CD4-positive, CD25-positive, alpha-beta regulatory T cell (primary cell): ENCODE measurements around the gene DHX29. TPM values are rescaled to one million over a fixed set of nuclear protein-coding genes. Genes with fewer than 3 reads are reported as not detected.

Source experiments
- ATAC-seq, 2 donors: fragments of 150-1000 bp; cut with Tn5 transposase; one replicate each; pipeline ENCODE4 v1.10.0; 2021; ENCODE audit warnings: low read depth in 2 of 2, moderate number of reproducible peaks in 2 of 2, moderate library complexity in 1 of 2
- DNase-seq, 3 donors: peaks; one replicate each; pipeline versions ENCODE4 v3.0.0 to v3.0.0-alpha.2; 2012 to 2022; ENCODE audit warnings: mixed read lengths in 1 of 3
- H3K27ac ChIP-seq: one replicate; pipeline ENCODE4 v1.7.0; 2013; ENCODE audit warnings: mild to moderate bottlenecking, low read length; ENCODE audit not compliant: insufficient read depth, poor library complexity, severe bottlenecking
- H3K27me3 ChIP-seq: one replicate; pipeline ENCODE4 v1.7.0; 2013; ENCODE audit warnings: low read length; ENCODE audit not compliant: control insufficient read depth, insufficient read depth
- H3K36me3 ChIP-seq: one replicate; pipeline ENCODE4 v1.7.0; 2013; ENCODE audit warnings: mild to moderate bottlenecking, low read length, moderate library complexity; ENCODE audit not compliant: control insufficient read depth, insufficient read depth
- H3K4me1 ChIP-seq: 2 replicates; pipeline ENCODE4 v1.7.0; 2013; ENCODE audit warnings: mild to moderate bottlenecking, low read length; ENCODE audit not compliant: insufficient read depth, control insufficient read depth, poor library complexity, severe bottlenecking
- H3K4me3 ChIP-seq: one replicate; pipeline ENCODE4 v1.7.0; 2013; ENCODE audit warnings: low read depth, mild to moderate bottlenecking, low read length, moderate library complexity
- H3K9me3 ChIP-seq, 2 experiments: 1 replicate in 1 of 2; 2 replicates in 1 of 2; pipeline ENCODE4 v1.7.0; 2013; ENCODE audit warnings: low read length in 2 of 2, mild to moderate bottlenecking in 1 of 2, moderate library complexity in 1 of 2; ENCODE audit not compliant: control insufficient read depth in 2 of 2
- H3K27ac Mint-ChIP-seq, 3 donors: one replicate each; pipeline ENCODE4 v1.8.0; 2020 to 2022; ENCODE audit warnings: mild to moderate bottlenecking in 3 of 3, mixed read lengths in 3 of 3, moderate library complexity in 2 of 3
- H3K27me3 Mint-ChIP-seq: one replicate; pipeline ENCODE4 v1.8.0; 2022; ENCODE audit warnings: mild to moderate bottlenecking, mixed read lengths
- H3K36me3 Mint-ChIP-seq: one replicate; pipeline ENCODE4 v1.8.0; 2020; ENCODE audit warnings: mixed read lengths
- H3K4me1 Mint-ChIP-seq, 4 donors: one replicate each; pipeline ENCODE4 v1.8.0; 2020 to 2022; ENCODE audit warnings: mixed read lengths in 4 of 4, mild to moderate bottlenecking in 1 of 4
- H3K4me3 Mint-ChIP-seq, 4 donors: one replicate each; pipeline ENCODE4 v1.8.0; 2020 to 2022; ENCODE audit warnings: mild to moderate bottlenecking in 4 of 4, mixed read lengths in 4 of 4, moderate library complexity in 3 of 4
- H3K9me3 Mint-ChIP-seq, 7 donors: one replicate each; pipeline ENCODE4 v1.8.0; 2020 to 2022; ENCODE audit warnings: mixed read lengths in 7 of 7, mild to moderate bottlenecking in 3 of 7, moderate library complexity in 2 of 7
- polyA plus RNA-seq, 4 donors: library from polyadenylated mRNA; unstranded; fragments of 300-500 nt; fragmentation: Illumina TruSeq; gene quantifications; one replicate each; pipeline ENCODE4 v1.2.3, GENCODE V29; 2021
- total RNA-seq: library from RNA; stranded (reverse); gene quantifications from one replicate; pipeline ENCODE4 v1.2.3, GENCODE V29; 2022

DHX29 gene
- total and polyA plus RNA-seq, 5 donors from 2014 or later: 12.5 to 28.5 (median 14.8) TPM

GRCh38 chr5:55294935-55295334 lies 12.6 kb downstream of the DHX29 start:
- Histone ChIP-seq H3K27ac (no peak overlapping the region), H3K36me3 (peaks cover 57% of the 10 kb centered on the region), H3K4me3 (no peak overlapping the region), H3K9me3 (no peaks in the 10 kb centered on the region), H3K4me1 (no peaks in the 10 kb centered on the region), H3K27me3 (no peaks in the 10 kb centered on the region)
- no peaks in the 10 kb centered on the region for H3K9me3 Mint-ChIP-seq
- peaks cover 55% of the 10 kb centered on the region for H3K36me3 Mint-ChIP-seq
- no peak for DNase-seq
- no peak for ATAC-seq
- peaks cover 0 to 20% (median 8%) of the 10 kb centered on the region in 4 donors for H3K4me1 Mint-ChIP-seq
- H3K27me3 Mint-ChIP-seq: no peaks in the 10 kb centered on the region
- H3K4me3 Mint-ChIP-seq: no peak overlapping the region
- H3K27ac Mint-ChIP-seq: no peak overlapping the region

GRCh38 chr5:55290991-55291390 lies 16.5 kb downstream of the DHX29 start:
- Mint-ChIP-seq H3K36me3 (peaks cover 62% of the 10 kb centered on the region), H3K4me3 (no peak overlapping the region), H3K9me3 (no peaks in the 10 kb centered on the region), H3K4me1 (peaks cover 0 to 6% (median 1%) of the 10 kb centered on the region in 4 donors), H3K27me3 (no peaks in the 10 kb centered on the region), H3K27ac (no peak overlapping the region)
- no peaks in the 10 kb centered on the region for H3K27me3 ChIP-seq
- no peak overlapping the region for H3K4me3 ChIP-seq
- peaks cover 75% of the 10 kb centered on the region for H3K36me3 ChIP-seq
- no peaks in the 10 kb centered on the region for H3K9me3 ChIP-seq
- ATAC-seq (no peak), DNase-seq (no peak)
- no peak overlapping the region for H3K27ac ChIP-seq
- H3K4me1 ChIP-seq: no peaks in the 10 kb centered on the region

GRCh38 chr5:55289808-55290207 lies 17.7 kb downstream of the DHX29 start:
- ATAC-seq: no peak
- H3K36me3 ChIP-seq: peaks cover 75% of the 10 kb centered on the region

GRCh38 chr5:55286411-55286933 lies 21.0 kb downstream of the DHX29 start:
- Mint-ChIP-seq H3K27ac (no peak overlapping the region), H3K4me3 (no peak overlapping the region), H3K36me3 (peaks cover 49% of the 10 kb centered on the region), H3K9me3 (no peaks in the 10 kb centered on the region), H3K27me3 (no peaks in the 10 kb centered on the region), H3K4me1 (peaks cover 0 to 6% (median 0%) of the 10 kb centered on the region in 4 donors)
- ATAC-seq (no peak), DNase-seq (no peak)
- no peaks in the 10 kb centered on the region for H3K9me3 ChIP-seq
- no peaks in the 10 kb centered on the region for H3K27me3 ChIP-seq
- H3K4me1 ChIP-seq: no peaks in the 10 kb centered on the region
- H3K36me3 ChIP-seq: peaks cover 75% of the 10 kb centered on the region
- no peak overlapping the region for H3K27ac ChIP-seq
- no peak overlapping the region for H3K4me3 ChIP-seq

More at GRCh38 chr5:55289808-55290207, 17.7 kb downstream of the DHX29 start:
- no peak overlapping the region for H3K4me3 ChIP-seq
- H3K27me3 ChIP-seq: no peaks in the 10 kb centered on the region
- no peaks in the 10 kb centered on the region for H3K9me3 ChIP-seq
- H3K27ac Mint-ChIP-seq: no peak overlapping the region
- no peak overlapping the region for H3K4me3 Mint-ChIP-seq
- H3K9me3 Mint-ChIP-seq: no peaks in the 10 kb centered on the region
- peaks cover 62% of the 10 kb centered on the region for H3K36me3 Mint-ChIP-seq
- no peak overlapping the region for H3K27ac ChIP-seq
- peaks cover 0 to 6% (median 1%) of the 10 kb centered on the region in 4 donors for H3K4me1 Mint-ChIP-seq
- no peaks in the 10 kb centered on the region for H3K4me1 ChIP-seq
- no peak for DNase-seq
- H3K27me3 Mint-ChIP-seq: no peaks in the 10 kb centered on the region

- Mint-ChIP-seq H3K27ac (no peak overlapping the region), H3K27me3 (no peaks in the 10 kb centered on the region), H3K9me3 (no peaks in the 10 kb centered on the region), H3K36me3 (peaks cover 60% of the 10 kb centered on the region), H3K4me3 (no peak overlapping the region), H3K4me1 (peaks cover 0 to 10% (median 0%) of the 10 kb centered on the region in 4 donors)
- H3K4me3 ChIP-seq: no peak overlapping the region
- peaks cover 87% of the 10 kb centered on the region for H3K36me3 ChIP-seq
- ATAC-seq (no peak), DNase-seq (no peak)
- H3K9me3 ChIP-seq: no peaks in the 10 kb centered on the region
- no peak overlapping the region for H3K27ac ChIP-seq
- no peaks in the 10 kb centered on the region for H3K4me1 ChIP-seq
- H3K27me3 ChIP-seq: no peaks in the 10 kb centered on the region
Observed at GRCh38 chr5:55278778-55279177, 28.7 kb downstream of the DHX29 start.

GRCh38 chr5:55276771-55277170 lies 30.7 kb downstream of the DHX29 start:
- Mint-ChIP-seq H3K27me3 (no peaks in the 10 kb centered on the region), H3K4me1 (peaks cover 0 to 10% (median 0%) of the 10 kb centered on the region in 4 donors), H3K27ac (no peak overlapping the region), H3K36me3 (peaks cover 60% of the 10 kb centered on the region), H3K4me3 (no peak overlapping the region), H3K9me3 (no peaks in the 10 kb centered on the region)
- Histone ChIP-seq H3K27me3 (no peaks in the 10 kb centered on the region), H3K9me3 (no peaks in the 10 kb centered on the region), H3K36me3 (peaks cover 85% of the 10 kb centered on the region), H3K4me3 (no peak overlapping the region), H3K4me1 (no peaks in the 10 kb centered on the region), H3K27ac (no peak overlapping the region)
- no peak for ATAC-seq
- no peak for DNase-seq

GRCh38 chr5:55258339-55258738 lies 49.2 kb downstream of the DHX29 start:
- Histone ChIP-seq H3K4me3 (no peak overlapping the region), H3K27me3 (no peaks in the 10 kb centered on the region), H3K27ac (no peak overlapping the region), H3K9me3 (no peaks in the 10 kb centered on the region), H3K4me1 (no peaks in the 10 kb centered on the region), H3K36me3 (peaks cover 59% of the 10 kb centered on the region)
- H3K9me3 Mint-ChIP-seq: no peaks in the 10 kb centered on the region
- ATAC-seq (no peak), DNase-seq (no peak)
- H3K36me3 Mint-ChIP-seq: peaks cover 52% of the 10 kb centered on the region
- H3K4me3 Mint-ChIP-seq: no peak overlapping the region
- no peaks in the 10 kb centered on the region for H3K27me3 Mint-ChIP-seq
- no peaks in the 10 kb centered on the region for H3K4me1 Mint-ChIP-seq
- H3K27ac Mint-ChIP-seq: no peak overlapping the region

GRCh38 chr5:55254802-55255201 lies 52.7 kb downstream of the DHX29 start:
- Mint-ChIP-seq H3K9me3 (peaks cover 0 to 2% (median 0%) of the 10 kb centered on the region in 7 donors), H3K36me3 (peaks cover 37% of the 10 kb centered on the region), H3K4me1 (no peaks in the 10 kb centered on the region), H3K4me3 (no peak overlapping the region), H3K27ac (no peak overlapping the region), H3K27me3 (no peaks in the 10 kb centered on the region)
- Histone ChIP-seq H3K9me3 (no peaks in the 10 kb centered on the region), H3K27me3 (no peaks in the 10 kb centered on the region), H3K4me3 (no peak overlapping the region), H3K4me1 (no peaks in the 10 kb centered on the region), H3K36me3 (peaks cover 34% of the 10 kb centered on the region), H3K27ac (no peak overlapping the region)
- no peak for DNase-seq
- no peak for ATAC-seq
